Transverse colon (tissue), 4 donors: ENCODE results near the gene GTF3C5. TPM values are rescaled to one million over a fixed set of nuclear protein-coding genes. Genes with fewer than 3 reads are reported as not detected.
A peak's percentile ranks its signal among the peaks of the same experiment; 100 is the strongest.

Source experiments
- DNase-seq: peaks from one replicate; pipeline ENCODE4 v3.0.0-alpha.2; 2019
- H3K27ac ChIP-seq, 4 donors: fragments of 200-600 bp; sonication (generic); 2 replicates each; pipeline ENCODE4 v1.5.1; 2016 to 2018; ENCODE audit warnings: inconsistent platforms in 4 of 4
- H3K27me3 ChIP-seq: fragments of 200-600 bp; sonication (generic); 2 replicates; pipeline ENCODE4 v1.5.1; 2017; ENCODE audit warnings: inconsistent platforms
- H3K36me3 ChIP-seq, 4 donors: fragments of 200-600 bp; sonication (generic); 2 replicates each; pipeline ENCODE4 v1.5.1; 2017 to 2019; ENCODE audit warnings: inconsistent platforms in 4 of 4
- H3K4me1 ChIP-seq, 4 donors: fragments of 200-600 bp; sonication (generic); 2 replicates each; pipeline ENCODE4 v1.5.1; 2017 to 2020; ENCODE audit warnings: inconsistent platforms in 4 of 4
- H3K4me3 ChIP-seq, 4 donors: fragments of 200-600 bp; sonication (generic); 1 replicate in 1 of 4; 2 replicates in 3 of 4; pipeline versions ENCODE4 v1.5.1 to v1.6.1; 2017 to 2019; ENCODE audit warnings: inconsistent platforms in 4 of 4
- H3K9me3 ChIP-seq, 2 donors: fragments of 200-600 bp; sonication (generic); 2 replicates each; pipeline ENCODE4 v1.5.1; 2017 to 2019; ENCODE audit warnings: inconsistent platforms in 2 of 2
- CTCF ChIP-seq, 5 experiments: fragments of 200-600 bp in 3 of 5; fragments of 450-650 bp in 2 of 5; sonication (generic) in 3 of 5; IDR thresholded peaks; 1 replicate in 2 of 5; 2 replicates in 3 of 5; pipeline ENCODE4 v1.5.1; 2016 to 2017; ENCODE audit warnings: antibody characterized with exemption in 5 of 5, inconsistent platforms in 3 of 5, mild to moderate bottlenecking in 2 of 5, moderate library complexity in 1 of 5
- EP300 ChIP-seq: sonication (generic); formaldehyde crosslinking; IDR thresholded peaks from one replicate; pipeline ENCODE4 v1.6.1; 2017; ENCODE audit warnings: antibody characterized with exemption, low read depth
- POLR2A ChIP-seq: fragments of 450-650 bp; IDR thresholded peaks from one replicate; pipeline ENCODE4 v1.6.1; 2016; ENCODE audit warnings: antibody characterized with exemption, mild to moderate bottlenecking, moderate library complexity
- POLR2AphosphoS5 ChIP-seq, 3 donors: sonication (generic); formaldehyde crosslinking; IDR thresholded peaks; one replicate each; pipeline ENCODE4 v1.6.1; 2016; ENCODE audit warnings: antibody characterized with exemption in 3 of 3
- WGBS, 2 donors: methylation state at CpG; one replicate each; pipeline ENCODE4 v1.1.5; 2018; ENCODE audit warnings: low coverage in 1 of 2; 5-methylcytosine and 5-hydroxymethylcytosine counted together
- in situ Hi-C, 4 donors: fragments of 200-750 bp; cut with MboI; loops; one replicate each; pipeline versions ENCODE4 v1.15.0 to v1.15.1; 2017; ENCODE audit warnings: low sequenced_read_pairs in 3 of 4, low pct_ligation_motif_present in 1 of 4, low pct_unique_long_range_greater_than_20kb in 1 of 4
- intact Hi-C: fragments of 100-400 bp; cut with DNase I; formaldehyde crosslinking; loops from one replicate; pipeline ENCODE4 v1.15.1; 2023; ENCODE audit warnings: low total_unique reads
- total RNA-seq, 4 donors: library from RNA; depleted of rRNA; stranded (reverse); fragments of >200 nt; gene quantifications; one replicate each; pipeline ENCODE4 v1.1.0, GENCODE V29; 2016

Gene GTF3C5
- total RNA-seq, 4 donors from 2014 or later = 44.5 to 56.9 (median 50.2) TPM

GRCh38 chr9:133045132-133045531 is 14.3 kb downstream of the GTF3C5 start:
- peaks cover 0 to 30% (median 6%) of the 10 kb centered on the region in 4 donors for H3K36me3 ChIP-seq
- TF ChIP-seq CTCF (IDR thresholded peaks at IDR 0.05) = no peak
- no peak for TF ChIP-seq POLR2AphosphoS5 (IDR thresholded peaks at IDR 0.05)
- TF ChIP-seq POLR2A = no peak
- TF ChIP-seq EP300 = no peak
- in situ Hi-C loops (loop anchor here in 1 of 4 donors (25.0 kb wide), 1 partner anchor 292 kb away; the partner anchor contains the start of genes MED22, RPL7A and SURF6), intact Hi-C loops (loop anchor here (10.0 kb wide), 1 partner anchor 100 kb away; no protein-coding TSS in a partner anchor)
- DNase-seq = no peak
- no peak overlapping the region for H3K4me3 ChIP-seq
- WGBS, 2 donors = 93% methylated on average over 15 of the region's 15 CpGs; no CpG with 5 or more reads in 1 of the 2 donors
- H3K27me3 ChIP-seq = no peaks in the 10 kb centered on the region
- H3K27ac ChIP-seq = no peak overlapping the region
- no peaks in the 10 kb centered on the region for H3K9me3 ChIP-seq
- peaks cover 0 to 1% (median under 1%) of the 10 kb centered on the region in 4 donors for H3K4me1 ChIP-seq

DNA sequence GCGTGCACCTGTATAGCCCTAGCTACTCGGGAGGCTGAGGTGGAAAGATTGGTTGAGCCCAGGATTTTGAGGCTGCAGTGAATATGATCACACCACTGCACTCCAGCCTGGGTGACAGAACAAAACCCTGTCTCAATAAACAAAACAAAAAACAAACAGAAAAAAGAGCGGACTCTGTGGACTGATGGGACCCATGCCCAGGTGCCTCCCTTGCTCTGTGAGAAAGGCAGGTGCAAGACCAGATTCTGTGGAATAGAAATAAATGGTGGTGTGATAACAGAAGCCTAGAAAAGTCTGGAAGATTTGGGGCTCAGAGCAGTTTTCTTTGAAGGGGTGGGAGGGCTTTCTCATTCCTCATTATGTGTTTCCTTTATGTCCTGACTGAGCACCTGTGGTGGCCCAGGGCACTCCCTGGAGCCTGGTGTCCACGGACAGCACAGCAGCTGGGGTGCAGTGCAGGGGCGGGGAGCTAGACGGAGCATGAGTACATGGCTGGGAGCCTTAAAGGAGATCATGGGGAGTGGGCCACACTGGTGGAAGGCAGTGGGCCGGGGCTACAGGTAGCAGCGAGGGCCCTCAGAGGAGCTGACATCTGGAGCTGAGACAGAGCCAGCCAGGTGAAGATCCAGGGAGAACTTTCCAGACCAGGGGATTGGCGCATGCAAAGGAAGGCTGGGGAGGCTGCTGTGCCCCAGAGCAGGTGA is 15.6 kb downstream of the GTF3C5 start:
- H3K27ac ChIP-seq = no peak overlapping the region
- in situ Hi-C loops = loop anchor here in 1 of 4 donors (25.0 kb wide), 1 partner anchor 291 kb away; the partner anchor contains the start of genes MED22, RPL7A and SURF6
- H3K9me3 ChIP-seq = no peaks in the 10 kb centered on the region
- TF ChIP-seq CTCF (IDR thresholded peaks at IDR 0.05) = no peak
- no peak for TF ChIP-seq POLR2AphosphoS5 (IDR thresholded peaks at IDR 0.05)
- no peak for TF ChIP-seq EP300
- no peak for TF ChIP-seq POLR2A
- H3K4me1 ChIP-seq = peaks cover 3 to 12% (median 7%) of the 10 kb centered on the region in 4 donors
- intact Hi-C loops = loop anchor here (10.0 kb wide), 1 partner anchor 98 kb away; no protein-coding TSS in a partner anchor
- H3K4me3 ChIP-seq = no peak overlapping the region
- H3K27me3 ChIP-seq = no peaks in the 10 kb centered on the region
- DNase-seq = no peak
- 78 to 90% methylated on average over 2 to 9 of the region's 9 CpGs for WGBS, 2 donors
- peaks cover 0 to 30% (median 6%) of the 10 kb centered on the region in 4 donors for H3K36me3 ChIP-seq

- in situ Hi-C loops = loop anchor here in 1 of 4 donors (25.0 kb wide), 1 partner anchor 290 kb away; the partner anchor contains the start of genes MED22, RPL7A and SURF6
- no peak for TF ChIP-seq POLR2A
- TF ChIP-seq EP300 = no peak
- no peak for TF ChIP-seq POLR2AphosphoS5 (IDR thresholded peaks at IDR 0.05)
- no peak for TF ChIP-seq CTCF (IDR thresholded peaks at IDR 0.05)
- Histone ChIP-seq H3K4me3 (no peak overlapping the region), H3K27me3 (no peaks in the 10 kb centered on the region), H3K4me1 (peaks cover 6 to 15% (median 10%) of the 10 kb centered on the region in 4 donors), H3K27ac (no peak overlapping the region), H3K9me3 (no peaks in the 10 kb centered on the region), H3K36me3 (peaks cover 0 to 30% (median 6%) of the 10 kb centered on the region in 4 donors)
- intact Hi-C loops = loop anchor here (10.0 kb wide), 1 partner anchor 98 kb away; no protein-coding TSS in a partner anchor
- DNase-seq = no peak
- 94 to 100% methylated on average over 3 to 7 of the region's 7 CpGs for WGBS, 2 donors
Measured at GRCh38 chr9:133046900-133047295, 16.1 kb downstream of the GTF3C5 start.

- H3K4me1 ChIP-seq = peaks cover 6 to 15% (median 10%) of the 10 kb centered on the region in 4 donors
- 27 to 59% methylated on average over 2 to 5 of the region's 5 CpGs for WGBS, 2 donors
- H3K9me3 ChIP-seq = no peaks in the 10 kb centered on the region
- in situ Hi-C loops = loop anchor here in 1 of 4 donors (25.0 kb wide), 1 partner anchor 289 kb away; the partner anchor contains the start of genes MED22, RPL7A and SURF6
- TF ChIP-seq CTCF (IDR thresholded peaks at IDR 0.05) (peak in 4 of 5 experiments; percentile 23 to 32 (median 28)), POLR2AphosphoS5 (IDR thresholded peaks at IDR 0.05) (no peak)
- no peak overlapping the region for H3K27ac ChIP-seq
- peak; percentile 31 for DNase-seq
- no peaks in the 10 kb centered on the region for H3K27me3 ChIP-seq
- intact Hi-C loops = loop anchor here (10.0 kb wide), 1 partner anchor 96 kb away; no protein-coding TSS in a partner anchor
- H3K4me3 ChIP-seq = no peak overlapping the region
- H3K36me3 ChIP-seq = peaks cover 0 to 39% (median 6%) of the 10 kb centered on the region in 4 donors
Measured at GRCh38 chr9:133048595-133048994, 17.8 kb downstream of the GTF3C5 start.
